ENCODE data around the gene UBALD1. TPM values are rescaled to one million over a fixed set of nuclear protein-coding genes. Genes with fewer than 3 reads are reported as not detected.

UBALD1 gene
- total and polyA plus RNA-seq, 9 donors: 0.43 to 39.5 (median 21.4) TPM

GRCh38 chr16:4599037-4599436 lies 15.7 kb downstream of the UBALD1 start:
- WGBS, 3 donors: 78 to 88% (median 78%) methylated on average over 10 of the region's 10 CpGs
- no peaks in the 10 kb centered on the region for H3K36me3 ChIP-seq
- no peaks in the 10 kb centered on the region for H3K27me3 ChIP-seq
- TF ChIP-seq EP300 (IDR thresholded peaks at IDR 0.05): no peak
- no peak for TF ChIP-seq POLR2A (IDR thresholded peaks at IDR 0.05)
- TF ChIP-seq, protein P1, sequence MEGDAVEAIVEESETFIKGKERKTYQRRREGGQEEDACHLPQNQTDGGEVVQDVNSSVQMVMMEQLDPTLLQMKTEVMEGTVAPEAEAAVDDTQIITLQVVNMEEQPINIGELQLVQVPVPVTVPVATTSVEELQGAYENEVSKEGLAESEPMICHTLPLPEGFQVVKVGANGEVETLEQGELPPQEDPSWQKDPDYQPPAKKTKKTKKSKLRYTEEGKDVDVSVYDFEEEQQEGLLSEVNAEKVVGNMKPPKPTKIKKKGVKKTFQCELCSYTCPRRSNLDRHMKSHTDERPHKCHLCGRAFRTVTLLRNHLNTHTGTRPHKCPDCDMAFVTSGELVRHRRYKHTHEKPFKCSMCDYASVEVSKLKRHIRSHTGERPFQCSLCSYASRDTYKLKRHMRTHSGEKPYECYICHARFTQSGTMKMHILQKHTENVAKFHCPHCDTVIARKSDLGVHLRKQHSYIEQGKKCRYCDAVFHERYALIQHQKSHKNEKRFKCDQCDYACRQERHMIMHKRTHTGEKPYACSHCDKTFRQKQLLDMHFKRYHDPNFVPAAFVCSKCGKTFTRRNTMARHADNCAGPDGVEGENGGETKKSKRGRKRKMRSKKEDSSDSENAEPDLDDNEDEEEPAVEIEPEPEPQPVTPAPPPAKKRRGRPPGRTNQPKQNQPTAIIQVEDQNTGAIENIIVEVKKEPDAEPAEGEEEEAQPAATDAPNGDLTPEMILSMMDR (IDR thresholded peaks at IDR 0.05): no peak
- H3K27ac ChIP-seq: no peak overlapping the region
- intact Hi-C loops (cut with DNase I): no loop called here
- DNase-seq: no peak
- no peaks in the 10 kb centered on the region for H3K9me3 ChIP-seq
- H3K4me3 ChIP-seq: no peak overlapping the region
- peaks cover 5% of the 10 kb centered on the region for H3K4me1 ChIP-seq (ENCODE audit: insufficient read depth)

GRCh38 chr16:4597174-4597573 lies 17.5 kb downstream of the UBALD1 start:
- Histone ChIP-seq H3K27ac (no peak overlapping the region), H3K4me1 (ENCODE audit: insufficient read depth) (peaks cover 5% of the 10 kb centered on the region), H3K9me3 (no peaks in the 10 kb centered on the region), H3K36me3 (no peaks in the 10 kb centered on the region), H3K4me3 (no peak overlapping the region), H3K27me3 (no peaks in the 10 kb centered on the region)
- no peak for DNase-seq
- WGBS, 3 donors: 59 to 61% (median 60%) methylated on average over 9 of the region's 9 CpGs
- intact Hi-C loops (cut with DNase I): no loop called here
- TF ChIP-seq, protein P1 (IDR thresholded peaks at IDR 0.05): no peak
- TF ChIP-seq POLR2A (IDR thresholded peaks at IDR 0.05): no peak

- H3K27ac ChIP-seq: no peak overlapping the region
- no peaks in the 10 kb centered on the region for H3K27me3 ChIP-seq
- no peak for DNase-seq
- intact Hi-C loops (cut with DNase I): no loop called here
- H3K4me1 ChIP-seq (ENCODE audit: insufficient read depth): no peaks in the 10 kb centered on the region
- no peaks in the 10 kb centered on the region for H3K36me3 ChIP-seq
- WGBS, 3 donors: 86 to 90% (median 88%) methylated on average over 36 to 38 of the region's 38 CpGs
- TF ChIP-seq POLR2A (IDR thresholded peaks at IDR 0.05) (no peak), EP300 (IDR thresholded peaks at IDR 0.05) (no peak)
- TF ChIP-seq, protein P1 (IDR thresholded peaks at IDR 0.05): no peak
- no peak overlapping the region for H3K4me3 ChIP-seq
- H3K9me3 ChIP-seq: no peaks in the 10 kb centered on the region
Measured at GRCh38 chr16:4594433-4595410, 20.0 kb downstream of the UBALD1 start.

- TF ChIP-seq EP300 (IDR thresholded peaks at IDR 0.05) (no peak), POLR2A (IDR thresholded peaks at IDR 0.05) (no peak)
- TF ChIP-seq, protein P1 (IDR thresholded peaks at IDR 0.05): no peak
- no peak for DNase-seq
- Histone ChIP-seq H3K9me3 (no peaks in the 10 kb centered on the region), H3K27ac (no peak overlapping the region), H3K4me1 (ENCODE audit: insufficient read depth) (no peaks in the 10 kb centered on the region), H3K4me3 (no peak overlapping the region), H3K27me3 (no peaks in the 10 kb centered on the region), H3K36me3 (no peaks in the 10 kb centered on the region)
- 53 to 60% (median 57%) methylated on average over 14 to 16 of the region's 16 CpGs for WGBS, 3 donors
- intact Hi-C loops (cut with DNase I): no loop called here
Measured at GRCh38 chr16:4593086-4593485, 21.6 kb downstream of the UBALD1 start.
